Tibial artery (tissue), 4 donors: Measurements from ENCODE around the gene KIF15.

Source experiments
- DNase-seq, 2 donors: peaks; one replicate each; pipeline ENCODE4 v3.0.0-alpha.2; 2019
- H3K27ac ChIP-seq, 2 donors: fragments of 200-600 bp; sonication (generic) in 1 of 2; 1 replicate in 1 of 2; 2 replicates in 1 of 2; pipeline ENCODE4 v1.5.1; 2018 to 2019; ENCODE audit warnings: mild to moderate bottlenecking in 1 of 2
- H3K27me3 ChIP-seq, 2 donors: fragments of 200-600 bp; sonication (generic) in 1 of 2; one replicate each; pipeline versions ENCODE4 v1.5.1 to v1.6.0; 2016 to 2019
- H3K36me3 ChIP-seq, 3 donors: fragments of 200-600 bp; sonication (generic) in 2 of 3; one replicate each; pipeline ENCODE4 v1.5.1; 2016 to 2019; ENCODE audit warnings: mild to moderate bottlenecking in 2 of 3
- H3K4me1 ChIP-seq, 4 donors: fragments of 200-600 bp; sonication (generic) in 2 of 4; 1 replicate in 3 of 4; 2 replicates in 1 of 4; pipeline ENCODE4 v1.5.1; 2016 to 2019
- H3K4me3 ChIP-seq, 2 donors: fragments of 200-600 bp; sonication (generic) in 1 of 2; 1 replicate in 1 of 2; 2 replicates in 1 of 2; pipeline ENCODE4 v1.5.1; 2018 to 2019; ENCODE audit warnings: mild to moderate bottlenecking in 2 of 2
- H3K9me3 ChIP-seq, 3 donors: fragments of 200-600 bp; sonication (generic) in 1 of 3; one replicate each; pipeline ENCODE4 v1.5.1; 2016 to 2019
- intact Hi-C: fragments of 100-400 bp; cut with DNase I; formaldehyde crosslinking; loops from one replicate; pipeline ENCODE4 v1.15.0; 2023; ENCODE audit warnings: low total_unique reads
- TF ChIP-seq, protein P1 (sequence below), 2 experiments: fragments of 200-600 bp in 1 of 2; fragments of 450-650 bp in 1 of 2; IDR thresholded peaks; one replicate each; pipeline ENCODE4 v1.5.1; 2017 to 2019; ENCODE audit warnings: antibody characterized with exemption in 2 of 2, mild to moderate bottlenecking in 1 of 2, moderate library complexity in 1 of 2

Gene KIF15, protein sequence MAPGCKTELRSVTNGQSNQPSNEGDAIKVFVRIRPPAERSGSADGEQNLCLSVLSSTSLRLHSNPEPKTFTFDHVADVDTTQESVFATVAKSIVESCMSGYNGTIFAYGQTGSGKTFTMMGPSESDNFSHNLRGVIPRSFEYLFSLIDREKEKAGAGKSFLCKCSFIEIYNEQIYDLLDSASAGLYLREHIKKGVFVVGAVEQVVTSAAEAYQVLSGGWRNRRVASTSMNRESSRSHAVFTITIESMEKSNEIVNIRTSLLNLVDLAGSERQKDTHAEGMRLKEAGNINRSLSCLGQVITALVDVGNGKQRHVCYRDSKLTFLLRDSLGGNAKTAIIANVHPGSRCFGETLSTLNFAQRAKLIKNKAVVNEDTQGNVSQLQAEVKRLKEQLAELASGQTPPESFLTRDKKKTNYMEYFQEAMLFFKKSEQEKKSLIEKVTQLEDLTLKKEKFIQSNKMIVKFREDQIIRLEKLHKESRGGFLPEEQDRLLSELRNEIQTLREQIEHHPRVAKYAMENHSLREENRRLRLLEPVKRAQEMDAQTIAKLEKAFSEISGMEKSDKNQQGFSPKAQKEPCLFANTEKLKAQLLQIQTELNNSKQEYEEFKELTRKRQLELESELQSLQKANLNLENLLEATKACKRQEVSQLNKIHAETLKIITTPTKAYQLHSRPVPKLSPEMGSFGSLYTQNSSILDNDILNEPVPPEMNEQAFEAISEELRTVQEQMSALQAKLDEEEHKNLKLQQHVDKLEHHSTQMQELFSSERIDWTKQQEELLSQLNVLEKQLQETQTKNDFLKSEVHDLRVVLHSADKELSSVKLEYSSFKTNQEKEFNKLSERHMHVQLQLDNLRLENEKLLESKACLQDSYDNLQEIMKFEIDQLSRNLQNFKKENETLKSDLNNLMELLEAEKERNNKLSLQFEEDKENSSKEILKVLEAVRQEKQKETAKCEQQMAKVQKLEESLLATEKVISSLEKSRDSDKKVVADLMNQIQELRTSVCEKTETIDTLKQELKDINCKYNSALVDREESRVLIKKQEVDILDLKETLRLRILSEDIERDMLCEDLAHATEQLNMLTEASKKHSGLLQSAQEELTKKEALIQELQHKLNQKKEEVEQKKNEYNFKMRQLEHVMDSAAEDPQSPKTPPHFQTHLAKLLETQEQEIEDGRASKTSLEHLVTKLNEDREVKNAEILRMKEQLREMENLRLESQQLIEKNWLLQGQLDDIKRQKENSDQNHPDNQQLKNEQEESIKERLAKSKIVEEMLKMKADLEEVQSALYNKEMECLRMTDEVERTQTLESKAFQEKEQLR (N-terminal part only)

DNA sequence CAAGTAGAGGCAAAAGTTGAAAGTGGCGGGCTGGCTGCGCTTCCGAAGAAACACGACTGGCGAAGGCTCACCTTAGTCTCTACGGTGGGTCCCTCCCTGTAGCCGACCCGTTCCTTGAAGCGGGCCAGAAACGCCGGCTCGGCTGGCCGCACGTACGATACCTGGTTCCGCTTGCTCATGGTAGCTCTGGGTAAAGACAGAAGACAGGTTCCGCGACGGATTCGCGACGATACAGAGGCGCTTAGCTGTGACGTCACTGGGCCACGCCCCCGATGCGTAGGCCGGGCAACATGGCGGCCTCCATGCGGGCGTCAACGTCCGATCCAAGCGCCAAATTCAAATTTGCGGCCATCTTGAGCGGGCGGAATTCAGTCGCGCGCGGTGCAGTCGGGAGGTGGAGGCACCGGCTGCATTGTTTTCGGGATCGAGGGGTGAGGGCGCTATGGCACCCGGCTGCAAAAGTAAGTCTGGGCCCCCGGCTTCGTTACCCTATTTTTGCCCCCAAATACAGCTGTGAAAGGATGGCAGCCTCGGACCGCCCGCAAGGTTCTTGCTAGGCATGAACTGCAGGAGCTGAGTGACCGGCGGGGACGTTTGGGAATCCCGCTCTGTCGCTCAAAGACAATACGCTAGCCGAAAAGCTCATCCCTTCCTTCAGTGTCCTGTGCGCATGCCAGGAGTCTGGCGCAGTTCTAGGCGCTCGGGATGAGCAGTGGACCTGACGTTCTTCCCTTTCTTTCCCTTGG is at the start of gene KIF15, which contains the start of gene KIAA1143:
KIF15 (plus strand) TSS at position 371 of the 746 bp plus-strand sequence; CDS start at position 443, 72 bp downstream.
KIAA1143 (minus strand) TSS at position 196 of the 746 bp plus-strand sequence; CDS start at position 179, 17 bp downstream.
- Histone ChIP-seq H3K27me3 (no peaks in the 10 kb centered on the region), H3K9me3 (peaks cover 0 to 4% (median 0%) of the 10 kb centered on the region in 3 donors), H3K4me1 (peaks cover 0 to 19% (median 12%) of the 10 kb centered on the region in 4 donors), H3K4me3 (peak within 1 kb of the TSS; percentile 83 to 94), H3K36me3 (peaks cover under 1 to 21% (median 15%) of the 10 kb centered on the region in 3 donors), H3K27ac (peak within 1 kb of the TSS; percentile 80)
- intact Hi-C loops: loop anchor here (5.0 kb wide), 2 partner anchors 49 to 216 kb away; partner anchors contain the start of genes EXOSC7, ZDHHC3 and ZNF502
- DNase-seq: peak; percentile 92 to 97
- TF ChIP-seq, protein P1, sequence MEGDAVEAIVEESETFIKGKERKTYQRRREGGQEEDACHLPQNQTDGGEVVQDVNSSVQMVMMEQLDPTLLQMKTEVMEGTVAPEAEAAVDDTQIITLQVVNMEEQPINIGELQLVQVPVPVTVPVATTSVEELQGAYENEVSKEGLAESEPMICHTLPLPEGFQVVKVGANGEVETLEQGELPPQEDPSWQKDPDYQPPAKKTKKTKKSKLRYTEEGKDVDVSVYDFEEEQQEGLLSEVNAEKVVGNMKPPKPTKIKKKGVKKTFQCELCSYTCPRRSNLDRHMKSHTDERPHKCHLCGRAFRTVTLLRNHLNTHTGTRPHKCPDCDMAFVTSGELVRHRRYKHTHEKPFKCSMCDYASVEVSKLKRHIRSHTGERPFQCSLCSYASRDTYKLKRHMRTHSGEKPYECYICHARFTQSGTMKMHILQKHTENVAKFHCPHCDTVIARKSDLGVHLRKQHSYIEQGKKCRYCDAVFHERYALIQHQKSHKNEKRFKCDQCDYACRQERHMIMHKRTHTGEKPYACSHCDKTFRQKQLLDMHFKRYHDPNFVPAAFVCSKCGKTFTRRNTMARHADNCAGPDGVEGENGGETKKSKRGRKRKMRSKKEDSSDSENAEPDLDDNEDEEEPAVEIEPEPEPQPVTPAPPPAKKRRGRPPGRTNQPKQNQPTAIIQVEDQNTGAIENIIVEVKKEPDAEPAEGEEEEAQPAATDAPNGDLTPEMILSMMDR (IDR thresholded peaks at IDR 0.05): no peak

DNA sequence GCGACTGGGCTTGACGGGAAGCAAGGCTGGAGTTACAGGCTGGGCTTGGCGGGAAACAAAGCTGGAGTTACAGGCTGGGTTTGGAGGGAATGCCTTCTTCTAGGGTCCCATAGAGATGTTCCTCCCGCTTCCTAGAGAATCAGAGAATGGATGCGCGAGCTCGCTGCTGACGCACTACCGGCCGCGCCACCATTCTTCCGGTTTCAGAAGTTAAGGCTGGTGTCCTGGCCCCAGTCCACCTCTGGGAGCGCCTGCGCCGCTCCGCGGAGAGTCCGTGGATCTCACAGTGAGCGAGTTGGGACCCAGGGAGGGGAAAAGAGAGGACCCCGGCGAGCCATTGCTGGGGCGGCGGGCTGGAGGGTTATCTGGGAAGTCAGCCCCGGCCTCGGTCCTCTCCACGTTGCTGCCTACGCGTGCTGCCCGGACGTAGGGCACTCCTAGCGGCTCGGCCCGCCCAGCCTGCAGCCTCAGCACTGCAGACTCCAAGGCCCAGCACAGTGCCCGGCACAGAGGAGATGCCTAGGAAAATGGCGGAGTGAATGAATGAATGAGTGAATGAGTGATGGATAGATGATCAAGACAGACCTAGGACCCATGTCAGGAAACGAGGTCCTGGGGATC is 49.0 kb upstream of the KIF15 start, which contains the start of gene ZNF502:
ZNF502 (plus strand) TSS at position 206 of the 621 bp plus-strand sequence. CDS start 7,602 bp downstream, outside the sequence.
- peaks cover 0 to 29% (median 11%) of the 10 kb centered on the region in 3 donors for H3K9me3 ChIP-seq
- H3K36me3 ChIP-seq: peaks cover 15 to 25% (median 17%) of the 10 kb centered on the region in 3 donors
- TF ChIP-seq, protein P1 (IDR thresholded peaks at IDR 0.05): peak; percentile 42 to 51
- H3K27ac ChIP-seq: peak within 1 kb of the TSS; percentile 77 to 78
- intact Hi-C loops: loop anchor here (5.0 kb wide), 1 partner anchor 50 kb away; the partner anchor contains the start of genes KIAA1143 and KIF15
- peak; percentile 86 to 89 for DNase-seq
- H3K4me3 ChIP-seq: peak within 1 kb of the TSS; percentile 85 to 94
- H3K4me1 ChIP-seq: peaks cover 0 to 10% (median 4%) of the 10 kb centered on the region in 4 donors
- no peaks in the 10 kb centered on the region for H3K27me3 ChIP-seq

DNA sequence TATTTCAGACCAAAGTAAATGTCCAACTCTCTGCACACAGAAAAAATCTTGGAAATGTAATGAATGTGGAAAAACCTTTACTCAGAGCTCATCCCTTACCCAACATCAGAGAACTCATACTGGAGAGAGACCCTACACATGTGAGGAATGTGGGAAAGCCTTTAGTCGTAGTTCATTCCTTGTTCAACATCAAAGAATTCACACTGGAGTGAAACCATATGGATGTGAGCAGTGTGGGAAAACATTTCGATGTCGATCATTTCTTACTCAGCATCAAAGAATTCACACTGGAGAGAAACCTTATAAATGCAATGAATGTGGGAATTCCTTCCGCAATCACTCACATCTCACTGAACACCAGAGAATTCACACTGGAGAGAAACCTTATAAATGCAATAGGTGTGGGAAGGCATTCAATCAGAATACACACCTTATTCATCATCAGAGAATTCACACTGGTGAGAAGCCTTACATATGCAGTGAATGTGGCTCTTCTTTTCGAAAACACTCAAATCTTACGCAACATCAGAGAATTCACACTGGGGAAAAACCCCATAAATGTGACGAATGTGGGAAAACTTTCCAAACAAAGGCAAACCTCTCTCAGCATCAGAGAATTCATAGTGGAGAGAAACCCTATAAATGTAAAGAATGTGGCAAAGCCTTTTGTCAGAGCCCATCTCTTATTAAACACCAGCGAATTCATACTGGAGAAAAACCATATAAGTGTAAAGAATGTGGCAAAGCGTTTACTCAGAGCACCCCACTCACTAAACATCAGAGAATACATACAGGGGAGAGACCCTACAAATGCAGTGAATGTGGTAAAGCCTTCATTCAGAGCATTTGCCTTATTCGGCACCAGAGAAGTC is 40.1 kb upstream of the KIF15 start:
- Histone ChIP-seq H3K36me3 (peaks cover 65 to 86% (median 82%) of the 10 kb centered on the region in 3 donors), H3K4me3 (no peak overlapping the region), H3K9me3 (peaks cover 18 to 93% (median 85%) of the 10 kb centered on the region in 3 donors), H3K27me3 (no peaks in the 10 kb centered on the region), H3K4me1 (no peaks in the 10 kb centered on the region), H3K27ac (no peak overlapping the region)
- intact Hi-C loops: no loop called here
- TF ChIP-seq, protein P1 (IDR thresholded peaks at IDR 0.05): no peak
- no peak for DNase-seq

DNA sequence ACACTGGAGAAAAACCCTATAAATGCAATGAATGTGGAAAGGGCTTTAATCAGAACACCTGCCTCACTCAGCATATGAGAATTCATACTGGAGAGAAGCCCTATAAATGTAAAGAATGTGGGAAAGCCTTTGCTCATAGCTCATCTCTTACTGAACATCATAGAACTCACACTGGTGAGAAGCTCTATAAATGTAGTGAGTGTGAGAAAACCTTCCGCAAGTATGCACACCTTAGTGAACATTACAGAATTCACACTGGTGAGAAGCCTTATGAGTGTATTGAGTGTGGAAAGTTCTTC is 39.5 kb upstream of the KIF15 start:
- H3K9me3 ChIP-seq: peaks cover 18 to 93% (median 88%) of the 10 kb centered on the region in 3 donors
- intact Hi-C loops: no loop called here
- no peak overlapping the region for H3K4me3 ChIP-seq

More for the DNA sequence above, 39.5 kb upstream of the KIF15 start:
- H3K4me1 ChIP-seq: no peaks in the 10 kb centered on the region
- TF ChIP-seq, protein P1 (IDR thresholded peaks at IDR 0.05): no peak
- no peak overlapping the region for H3K27ac ChIP-seq
- H3K27me3 ChIP-seq: no peaks in the 10 kb centered on the region
- DNase-seq: no peak
- H3K36me3 ChIP-seq: peaks cover 65 to 82% (median 80%) of the 10 kb centered on the region in 3 donors
